GM15510 (cell line): ENCODE measurements around the gene ZCCHC14.

Experiments
- POLR2A ChIP-seq: IDR thresholded peaks from 3 replicates; pipeline ENCODE4 v1.6.1; 2011; ENCODE audit warnings: borderline replicate concordance; ENCODE audit not compliant: insufficient read length; ENCODE audit errors: extremely low read depth

Gene ZCCHC14

GRCh38 chr16:87531418-87531817, 38.6 kb upstream of the ZCCHC14 start:
- no peak for TF ChIP-seq POLR2A

- no peak for TF ChIP-seq POLR2A
Measured at GRCh38 chr16:87528690-87529579, 36.1 kb upstream of the ZCCHC14 start.

- TF ChIP-seq POLR2A, result no peak
Measured at GRCh38 chr16:87527055-87527724, 34.4 kb upstream of the ZCCHC14 start.

GRCh38 chr16:87526238-87526947, 33.6 kb upstream of the ZCCHC14 start:
- no peak for TF ChIP-seq POLR2A

GRCh38 chr16:87525352-87525751, 32.5 kb upstream of the ZCCHC14 start:
- no peak for TF ChIP-seq POLR2A

- no peak for TF ChIP-seq POLR2A
Measured at GRCh38 chr16:87524407-87524806, 31.6 kb upstream of the ZCCHC14 start.

- TF ChIP-seq POLR2A, result no peak
Measured at GRCh38 chr16:87516361-87516760, 23.5 kb upstream of the ZCCHC14 start.

- no peak for TF ChIP-seq POLR2A
Measured at GRCh38 chr16:87515475-87516330, 22.9 kb upstream of the ZCCHC14 start.

GRCh38 chr16:87507351-87508069, 14.7 kb upstream of the ZCCHC14 start:
- no peak for TF ChIP-seq POLR2A

GRCh38 chr16:87506423-87507350, 13.9 kb upstream of the ZCCHC14 start:
- no peak for TF ChIP-seq POLR2A

- no peak for TF ChIP-seq POLR2A
Measured at GRCh38 chr16:87505834-87506233, 13.0 kb upstream of the ZCCHC14 start.

GRCh38 chr16:87502308-87502969, 9.6 kb upstream of the ZCCHC14 start:
- TF ChIP-seq POLR2A, result no peak
